ENCODE data around the gene RDH13. TPM values are rescaled to one million over a fixed set of nuclear protein-coding genes. Genes with fewer than 3 reads are reported as not detected.
"Not testable (repeated sequence)": the region's sequence is repeated elsewhere in the genome, so short reads cannot be mapped to it uniquely, and the experiment has no call there.

RDH13 gene
- polyA plus RNA-seq, 1 experiment: 6.1 TPM

GRCh38 chr19:55032170-55032800 lies 30.7 kb downstream of the RDH13 start:
- POLR2A ChIA-PET: no interaction called here
- no peak for DNase-seq (ENCODE audit: low read depth)
- Histone ChIP-seq H3K4me3 (ENCODE audit: low read depth, low read length) (no peak overlapping the region), H3K27me3 (ENCODE audit: control insufficient read depth, insufficient read depth, low read length) (no peaks in the 10 kb centered on the region), H3K36me3 (ENCODE audit: control insufficient read depth, insufficient read depth, low read length) (no peaks in the 10 kb centered on the region)
- TF ChIP-seq, protein P1, sequence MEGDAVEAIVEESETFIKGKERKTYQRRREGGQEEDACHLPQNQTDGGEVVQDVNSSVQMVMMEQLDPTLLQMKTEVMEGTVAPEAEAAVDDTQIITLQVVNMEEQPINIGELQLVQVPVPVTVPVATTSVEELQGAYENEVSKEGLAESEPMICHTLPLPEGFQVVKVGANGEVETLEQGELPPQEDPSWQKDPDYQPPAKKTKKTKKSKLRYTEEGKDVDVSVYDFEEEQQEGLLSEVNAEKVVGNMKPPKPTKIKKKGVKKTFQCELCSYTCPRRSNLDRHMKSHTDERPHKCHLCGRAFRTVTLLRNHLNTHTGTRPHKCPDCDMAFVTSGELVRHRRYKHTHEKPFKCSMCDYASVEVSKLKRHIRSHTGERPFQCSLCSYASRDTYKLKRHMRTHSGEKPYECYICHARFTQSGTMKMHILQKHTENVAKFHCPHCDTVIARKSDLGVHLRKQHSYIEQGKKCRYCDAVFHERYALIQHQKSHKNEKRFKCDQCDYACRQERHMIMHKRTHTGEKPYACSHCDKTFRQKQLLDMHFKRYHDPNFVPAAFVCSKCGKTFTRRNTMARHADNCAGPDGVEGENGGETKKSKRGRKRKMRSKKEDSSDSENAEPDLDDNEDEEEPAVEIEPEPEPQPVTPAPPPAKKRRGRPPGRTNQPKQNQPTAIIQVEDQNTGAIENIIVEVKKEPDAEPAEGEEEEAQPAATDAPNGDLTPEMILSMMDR (IDR thresholded peaks at IDR 0.05; ENCODE audit: insufficient read depth, low read depth, low read length): no peak
- CTCF ChIA-PET: no interaction called here

- POLR2A ChIA-PET: no interaction called here
- Histone ChIP-seq H3K27me3 (ENCODE audit: control insufficient read depth, insufficient read depth, low read length) (no peaks in the 10 kb centered on the region), H3K4me3 (ENCODE audit: low read depth, low read length) (no peak overlapping the region), H3K36me3 (ENCODE audit: control insufficient read depth, insufficient read depth, low read length) (no peaks in the 10 kb centered on the region)
- CTCF ChIA-PET: no interaction called here
- no peak for DNase-seq (ENCODE audit: low read depth)
- TF ChIP-seq, protein P1 (IDR thresholded peaks at IDR 0.05; ENCODE audit: insufficient read depth, low read depth, low read length): no peak
Measured at GRCh38 chr19:55031178-55031577, 31.8 kb downstream of the RDH13 start.

GRCh38 chr19:55028757-55029156 lies 34.2 kb downstream of the RDH13 start:
- H3K36me3 ChIP-seq (ENCODE audit: control insufficient read depth, insufficient read depth, low read length): no peaks in the 10 kb centered on the region
- H3K4me3 ChIP-seq (ENCODE audit: low read depth, low read length): no peak overlapping the region
- no peak for DNase-seq (ENCODE audit: low read depth)
- CTCF ChIA-PET: no interaction called here
- no peaks in the 10 kb centered on the region for H3K27me3 ChIP-seq (ENCODE audit: control insufficient read depth, insufficient read depth, low read length)
- POLR2A ChIA-PET: no interaction called here
- TF ChIP-seq, protein P1 (IDR thresholded peaks at IDR 0.05; ENCODE audit: insufficient read depth, low read depth, low read length): no peak

DNA sequence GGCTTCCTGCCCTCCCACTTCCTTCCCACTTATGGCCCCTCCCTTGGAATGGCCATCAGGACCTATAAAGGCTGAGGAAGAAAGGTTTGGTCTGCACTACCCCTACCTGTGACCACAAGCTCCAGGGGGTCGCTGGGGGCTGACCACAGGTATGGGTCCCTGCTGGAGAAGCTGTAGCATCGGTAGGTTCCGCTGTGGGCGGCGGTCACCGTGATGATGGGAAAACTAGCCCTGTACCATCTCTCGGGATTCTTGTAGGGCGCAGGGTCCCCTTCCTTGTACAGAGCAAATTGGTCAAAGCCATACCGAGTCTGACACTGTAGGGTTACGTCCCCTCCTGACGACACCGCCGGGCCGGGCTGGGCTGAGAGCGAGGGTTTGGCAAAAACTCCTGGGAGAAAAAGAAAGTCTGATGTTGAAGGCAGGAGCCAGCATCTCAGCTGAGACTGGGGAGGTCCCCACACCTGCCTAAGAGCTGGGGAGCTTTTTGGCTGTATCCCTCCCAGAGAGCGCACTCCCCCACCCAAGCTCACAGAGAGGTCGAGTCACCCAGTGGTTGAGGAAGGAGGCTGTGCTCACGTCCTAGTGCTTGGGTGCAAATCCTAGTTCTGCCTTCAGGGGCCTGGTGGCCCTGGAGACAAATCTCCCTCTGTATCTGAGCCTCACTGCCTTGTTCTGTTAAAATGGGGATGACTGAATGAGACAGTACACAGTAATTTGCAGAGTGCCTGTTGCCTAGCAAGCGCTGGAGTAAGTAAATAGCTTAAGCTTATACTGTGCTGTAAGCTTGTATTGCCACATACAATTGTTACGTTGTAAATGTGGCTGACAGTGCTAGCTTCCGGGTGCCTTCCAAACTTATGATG lies 35.2 kb downstream of the RDH13 start:
- ChIA-PET POLR2A (no interaction called here), CTCF (no interaction called here)
- no peaks in the 10 kb centered on the region for H3K36me3 ChIP-seq (ENCODE audit: control insufficient read depth, insufficient read depth, low read length)

DNA sequence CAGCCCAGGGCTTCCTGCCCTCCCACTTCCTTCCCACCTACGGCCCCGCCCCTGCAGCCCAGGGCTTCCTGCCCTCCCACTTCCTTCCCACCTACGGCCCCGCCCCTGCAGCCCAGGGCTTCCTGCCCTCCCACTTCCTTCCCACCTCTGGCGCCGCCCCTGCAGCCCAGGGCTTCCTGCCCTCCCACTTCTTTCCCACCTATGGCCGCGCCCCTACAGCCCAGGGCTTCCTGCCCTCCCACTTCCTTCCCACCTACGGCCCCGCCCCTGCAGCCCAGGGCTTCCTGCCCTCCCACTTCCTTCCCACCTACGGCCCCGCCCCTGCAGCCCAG lies 35.8 kb downstream of the RDH13 start:
- POLR2A ChIA-PET; CTCF ChIA-PET; H3K4me3 ChIP-seq (ENCODE audit: low read depth, low read length); H3K36me3 ChIP-seq (ENCODE audit: control insufficient read depth, insufficient read depth, low read length); H3K27me3 ChIP-seq (ENCODE audit: control insufficient read depth, insufficient read depth, low read length); DNase-seq (ENCODE audit: low read depth): not testable (repeated sequence)

More for the DNA sequence above, 35.2 kb downstream of the RDH13 start:
- Histone ChIP-seq H3K27me3 (ENCODE audit: control insufficient read depth, insufficient read depth, low read length) (no peaks in the 10 kb centered on the region), H3K4me3 (ENCODE audit: low read depth, low read length) (no peak overlapping the region)
- DNase-seq (ENCODE audit: low read depth): no peak
- TF ChIP-seq, protein P1 (IDR thresholded peaks at IDR 0.05; ENCODE audit: insufficient read depth, low read depth, low read length): no peak

All from BJ (cell line).